Uterus (tissue), 2 donors: ENCODE measurements around the gene EVC2.

Experiments used
- CTCF ChIP-seq, 4 experiments: fragments of 200-600 bp in 2 of 4; fragments of 450-650 bp in 2 of 4; sonication (generic) in 2 of 4; IDR thresholded peaks; one replicate each; pipeline ENCODE4 v1.5.1; 2016 to 2019; ENCODE audit warnings: antibody characterized with exemption in 4 of 4, mild to moderate bottlenecking in 2 of 4, moderate library complexity in 1 of 4
- POLR2A ChIP-seq, 2 donors: fragments of 450-650 bp; IDR thresholded peaks; one replicate each; pipeline ENCODE4 v1.6.1; 2016; ENCODE audit warnings: antibody characterized with exemption in 2 of 2, mild to moderate bottlenecking in 1 of 2, moderate library complexity in 1 of 2

- no peak for TF ChIP-seq POLR2A (IDR thresholded peaks at IDR 0.05)
- TF ChIP-seq CTCF (IDR thresholded peaks at IDR 0.05): no peak
These were observed 12.6 kb upstream of the EVC2 start for GRCh38 chr4:5720980-5721379.
